Iris pigment epithelial cell (primary cell): ENCODE measurements around the gene CORO2A.

Experiments used
- DNase-seq: peaks from one replicate; pipeline ENCODE4 v3.0.0-alpha.2; 2011; ENCODE audit warnings: low read depth

Gene CORO2A

DNA sequence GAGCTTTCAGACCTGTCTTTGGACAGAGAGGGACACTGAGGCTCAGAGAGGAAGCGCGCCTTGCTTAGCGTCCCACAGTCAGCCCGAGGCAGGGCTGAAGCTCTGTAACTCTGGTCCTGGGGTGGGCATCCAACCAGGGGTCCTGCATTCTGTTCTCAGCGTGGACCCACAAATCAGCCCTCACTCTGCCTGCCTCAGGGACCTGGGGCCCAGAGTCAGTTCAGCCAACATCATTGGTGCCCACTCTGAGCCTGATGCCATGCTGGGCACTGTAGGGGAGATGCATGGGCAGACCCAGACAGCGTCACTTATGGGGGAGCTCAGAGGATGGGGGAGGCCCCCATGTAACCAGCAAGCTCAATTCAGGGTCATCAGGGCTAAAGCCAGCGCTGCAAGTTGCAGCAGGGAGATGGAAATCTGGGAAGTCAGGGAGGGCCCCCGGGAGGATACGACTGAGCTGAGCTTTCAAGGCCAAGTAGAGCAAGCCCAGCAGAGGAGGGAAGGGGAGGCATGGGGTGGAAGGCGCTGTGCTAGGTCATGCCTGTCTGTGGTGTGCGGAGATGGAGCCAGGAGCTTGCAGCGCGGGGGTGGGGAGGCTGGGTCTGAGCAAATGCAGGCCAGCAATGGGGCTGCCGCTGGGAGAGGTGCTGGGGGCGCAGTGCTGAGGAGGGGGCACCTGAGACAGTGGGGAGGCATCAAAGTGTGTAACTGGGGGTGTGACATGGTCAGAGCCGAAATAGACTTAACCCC, 21.1 kb downstream of the CORO2A start:
- DNase-seq, result no peak

DNA sequence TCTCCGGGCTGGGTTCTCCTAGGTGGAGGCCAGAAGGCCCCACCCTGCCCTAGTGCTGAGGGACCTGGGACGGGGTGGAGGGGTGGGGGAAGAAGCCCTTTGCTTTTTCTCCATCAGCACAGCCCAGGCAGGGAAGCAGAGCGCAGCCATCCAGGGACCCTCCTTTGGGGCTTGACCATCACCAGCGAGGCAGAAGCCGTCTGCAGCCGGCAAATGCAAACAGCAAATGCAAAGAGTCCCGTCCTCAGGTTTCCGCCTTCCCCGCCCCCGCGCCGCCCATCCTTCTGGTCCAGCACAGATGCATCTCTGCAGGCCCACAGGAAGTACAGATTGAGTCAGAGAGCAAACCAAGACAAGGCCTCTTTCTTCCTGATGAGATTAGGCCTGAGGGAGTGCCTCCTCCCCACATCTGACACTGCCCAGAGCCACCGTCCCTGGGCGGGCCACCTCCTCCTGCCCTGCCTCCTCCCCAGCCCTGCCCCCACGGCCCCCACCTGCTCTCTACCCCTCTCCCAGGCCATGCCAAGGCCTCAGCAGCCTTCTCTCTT, 23.4 kb downstream of the CORO2A start:
- DNase-seq, result peak; percentile 68

GRCh38 chr9:98168153-98168780, 24.2 kb downstream of the CORO2A start:
- no peak for DNase-seq

DNA sequence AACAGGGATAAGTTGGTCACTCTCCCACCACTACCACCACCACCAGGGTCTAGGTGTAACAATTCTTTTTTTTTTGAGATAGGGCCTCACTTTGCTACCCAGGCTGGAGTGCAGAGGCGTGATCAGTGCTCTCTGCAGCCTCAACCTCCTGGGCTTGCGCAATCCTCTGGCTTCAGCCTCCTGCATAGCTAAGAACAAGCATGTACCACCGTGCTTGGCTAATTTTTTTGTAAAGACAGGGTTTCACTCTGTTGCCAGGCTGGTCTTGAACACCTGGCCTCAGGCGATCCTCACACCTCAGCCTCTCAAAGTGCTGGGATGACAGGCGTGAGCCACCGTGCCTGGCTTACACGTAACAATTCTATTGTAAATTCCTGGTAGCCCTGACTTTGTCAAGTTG, 27.5 kb downstream of the CORO2A start:
- DNase-seq, result no peak

DNA sequence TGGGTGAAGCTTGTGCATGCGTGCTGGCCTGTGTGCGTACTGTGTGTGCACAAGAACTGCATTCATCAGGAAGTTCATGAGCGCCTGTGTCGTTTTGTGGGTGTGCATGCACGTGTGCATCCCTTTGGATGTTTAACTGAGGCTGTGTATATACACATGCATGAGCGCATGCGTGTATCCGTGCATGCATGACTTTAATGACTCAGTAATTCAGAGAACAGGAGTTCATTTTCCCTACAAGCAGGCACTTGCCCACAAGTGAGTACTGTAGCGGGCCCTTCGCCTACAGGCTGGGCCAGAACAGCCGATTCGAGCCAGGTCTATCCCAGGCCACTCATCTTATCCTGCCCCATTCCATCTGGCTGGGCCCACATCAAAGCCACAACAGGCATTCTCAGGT, 29.8 kb downstream of the CORO2A start:
- DNase-seq, result no peak

- DNase-seq, result no peak
These were observed 30.6 kb downstream of the CORO2A start for GRCh38 chr9:98161851-98162250.

- no peak for DNase-seq
These were observed 32.6 kb downstream of the CORO2A start for GRCh38 chr9:98159790-98160189.

- no peak for DNase-seq
These were observed 33.1 kb downstream of the CORO2A start for GRCh38 chr9:98159301-98159700.

DNA sequence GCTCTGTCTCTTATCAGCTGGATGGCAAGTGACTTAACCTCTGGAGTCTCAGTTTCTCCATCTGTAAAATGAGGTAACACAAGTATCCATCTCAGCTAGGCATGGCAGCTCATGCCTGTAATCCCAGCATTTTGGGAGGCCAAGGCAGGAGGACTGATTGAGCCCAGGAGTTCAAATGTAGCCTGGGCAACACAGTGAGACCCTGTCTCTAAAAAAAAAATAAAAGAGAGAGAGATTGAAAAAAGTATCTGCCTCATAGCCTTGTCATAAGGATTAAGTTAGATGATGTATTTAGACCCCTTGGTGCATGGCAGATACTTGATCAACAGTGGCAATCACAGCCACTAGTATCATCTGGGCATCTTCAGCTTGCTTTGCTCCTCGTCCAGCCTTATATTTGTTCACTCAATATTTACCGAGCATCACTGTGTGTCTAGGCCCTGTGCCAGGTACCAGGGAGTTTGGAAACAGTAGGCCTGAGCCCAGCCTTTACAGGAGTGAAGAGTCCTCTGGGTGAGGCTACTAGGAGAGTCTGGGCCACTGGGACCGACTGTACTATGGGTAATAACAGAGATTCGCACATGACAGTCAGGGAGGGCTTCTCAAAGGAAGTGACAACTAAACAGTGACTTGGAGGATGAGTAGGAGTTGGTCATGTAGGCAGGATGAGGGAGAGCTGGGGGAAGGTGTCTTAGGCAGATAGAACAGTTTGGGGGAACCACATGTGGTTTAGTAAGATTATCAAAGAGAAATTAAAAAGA, 34.2 kb downstream of the CORO2A start:
- no peak for DNase-seq

DNA sequence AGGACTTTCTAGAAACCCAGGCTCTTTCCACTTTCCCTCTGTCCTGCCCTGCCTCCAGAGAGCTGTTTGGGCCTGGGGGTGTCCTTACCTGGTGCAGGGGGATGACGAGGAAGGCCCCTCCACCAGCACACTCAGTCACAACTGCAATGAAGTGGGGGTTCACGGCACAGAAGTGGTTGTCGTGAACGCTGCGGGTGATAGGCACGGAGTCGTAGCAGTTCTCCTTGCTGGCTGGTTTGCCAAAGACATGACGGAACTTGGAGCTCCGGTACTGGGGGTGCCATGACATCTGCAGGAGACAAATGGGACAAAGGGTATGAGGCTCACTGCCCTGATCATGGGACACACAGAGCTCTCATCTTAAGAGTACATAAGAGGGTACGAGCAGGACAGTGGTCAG, 35.1 kb downstream of the CORO2A start:
- DNase-seq, result no peak

- DNase-seq, result no peak
These were observed 37.8 kb downstream of the CORO2A start for GRCh38 chr9:98154678-98155077.

DNA sequence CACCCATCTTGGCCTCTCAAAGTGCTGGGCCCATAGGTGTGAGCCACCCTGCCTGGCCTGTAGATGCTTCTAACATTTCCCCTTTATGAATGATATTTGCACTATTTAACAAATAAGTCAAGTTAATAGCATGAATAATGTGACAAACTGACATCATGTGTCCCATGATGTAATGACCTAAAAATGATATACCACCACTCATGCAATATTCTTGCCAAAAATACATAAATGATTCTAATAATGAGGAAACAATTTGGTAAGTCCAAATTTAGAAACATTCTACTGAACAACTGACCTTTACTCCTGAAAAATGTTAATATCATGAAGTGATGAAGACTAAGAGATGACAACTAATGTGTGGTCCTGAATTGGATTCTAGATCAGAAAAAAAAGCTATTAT, 39.9 kb downstream of the CORO2A start:
- DNase-seq, result no peak

DNA sequence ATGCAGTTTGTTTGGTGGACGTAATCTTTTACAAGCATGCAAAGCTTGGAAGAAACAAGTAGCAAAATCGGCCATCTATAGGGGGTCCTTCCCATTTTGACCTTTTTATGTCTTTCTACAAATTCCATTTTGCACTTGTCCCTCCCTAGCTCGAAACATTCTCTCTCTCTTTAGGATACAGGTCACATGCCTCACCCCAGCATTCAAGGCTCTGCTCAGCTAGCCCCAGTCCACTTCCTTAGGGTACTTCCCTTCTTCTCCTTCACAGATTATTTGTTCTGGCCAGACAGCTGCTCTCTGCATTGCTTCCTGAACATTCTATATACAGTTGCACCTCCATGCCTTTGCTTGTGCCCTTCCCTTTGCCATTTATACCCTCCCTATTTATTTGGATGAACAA, 41.7 kb downstream of the CORO2A start:
- DNase-seq, result no peak

GRCh38 chr9:98150164-98150563, 42.3 kb downstream of the CORO2A start:
- no peak for DNase-seq

DNA sequence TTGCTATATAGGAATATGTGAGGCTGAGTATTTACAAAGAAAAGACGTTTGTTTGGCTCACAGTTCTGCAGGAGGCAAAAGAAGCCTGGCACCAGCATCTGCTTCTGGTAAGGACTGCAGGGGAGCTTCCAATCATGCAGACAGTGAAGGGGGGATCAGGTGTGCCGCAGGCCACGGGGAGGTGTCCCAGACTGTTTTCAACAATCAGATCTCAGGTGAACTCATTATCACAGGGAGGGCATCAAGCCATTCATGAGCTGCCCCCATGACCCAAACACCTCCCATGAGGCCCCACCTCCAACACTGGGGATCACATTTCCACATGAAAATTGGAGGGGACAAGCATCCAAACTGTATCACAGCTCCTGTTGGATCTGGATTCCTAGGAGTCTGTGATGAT, 43.0 kb downstream of the CORO2A start:
- DNase-seq, result no peak

- DNase-seq, result no peak
These were observed 44.0 kb downstream of the CORO2A start for GRCh38 chr9:98148486-98148885.

GRCh38 chr9:98147582-98147981, 44.9 kb downstream of the CORO2A start:
- no peak for DNase-seq

DNA sequence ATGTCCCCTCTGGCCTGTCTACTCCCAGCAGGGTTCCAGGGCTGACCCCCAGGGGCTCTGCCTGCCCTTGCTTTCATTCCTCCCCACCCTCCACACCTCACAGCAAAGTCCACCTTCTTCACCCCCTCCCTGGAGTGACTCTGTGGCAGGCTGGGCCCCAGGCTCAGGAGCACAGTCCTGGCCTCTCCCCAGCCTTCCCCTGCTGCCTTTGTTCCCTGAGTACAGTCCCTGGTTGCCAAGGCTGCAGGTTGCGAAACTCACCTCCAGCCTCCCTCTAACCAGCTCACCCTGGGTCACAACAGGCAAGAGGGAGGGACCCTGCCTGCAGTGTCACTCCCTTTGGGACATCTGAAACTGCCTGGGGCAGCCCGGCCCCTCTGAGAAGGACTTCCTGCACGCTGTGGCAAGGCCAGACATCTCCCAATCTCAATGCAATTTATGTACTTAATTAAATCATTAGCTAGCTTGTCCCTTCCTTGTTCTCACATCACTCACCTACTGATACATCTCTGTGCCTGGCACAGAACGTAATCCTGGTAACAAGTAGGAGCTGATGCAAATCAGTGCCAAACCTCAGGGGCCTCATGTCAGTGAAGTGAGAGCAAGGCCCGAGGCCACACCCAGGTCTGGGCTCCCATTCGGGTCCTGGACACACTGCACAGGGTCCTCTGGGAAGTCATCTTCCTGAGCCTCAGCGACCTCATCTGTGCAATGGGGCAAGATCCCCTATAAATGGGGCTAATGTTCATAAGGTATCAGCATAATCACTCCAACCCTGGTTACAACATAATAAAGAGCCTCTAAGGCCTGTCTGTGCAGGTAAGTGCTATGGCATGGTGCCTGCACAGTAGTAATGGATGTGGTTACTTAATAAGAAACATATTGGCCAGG, 46.1 kb downstream of the CORO2A start:
- peak; percentile 62 for DNase-seq

DNA sequence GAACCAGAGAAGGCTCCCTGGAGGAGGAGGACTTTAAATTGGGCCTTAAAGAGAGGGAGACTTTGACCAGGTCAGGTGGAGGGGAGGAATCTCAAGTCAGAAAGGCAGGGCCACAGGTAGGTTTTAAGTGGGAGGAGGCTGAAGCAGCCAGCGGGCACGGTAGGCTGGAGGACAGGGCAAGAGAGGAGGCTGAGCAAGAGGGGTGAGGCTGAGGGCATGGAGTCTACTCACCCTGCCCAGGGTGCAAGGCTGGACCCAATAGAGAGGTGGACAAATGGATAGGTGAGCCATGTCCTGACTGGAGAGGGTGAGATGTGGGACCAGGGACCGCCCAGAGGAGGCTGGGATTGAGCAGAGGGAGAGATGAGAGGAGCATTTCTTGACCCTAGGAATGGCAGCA, 47.8 kb downstream of the CORO2A start:
- DNase-seq, result no peak

DNA sequence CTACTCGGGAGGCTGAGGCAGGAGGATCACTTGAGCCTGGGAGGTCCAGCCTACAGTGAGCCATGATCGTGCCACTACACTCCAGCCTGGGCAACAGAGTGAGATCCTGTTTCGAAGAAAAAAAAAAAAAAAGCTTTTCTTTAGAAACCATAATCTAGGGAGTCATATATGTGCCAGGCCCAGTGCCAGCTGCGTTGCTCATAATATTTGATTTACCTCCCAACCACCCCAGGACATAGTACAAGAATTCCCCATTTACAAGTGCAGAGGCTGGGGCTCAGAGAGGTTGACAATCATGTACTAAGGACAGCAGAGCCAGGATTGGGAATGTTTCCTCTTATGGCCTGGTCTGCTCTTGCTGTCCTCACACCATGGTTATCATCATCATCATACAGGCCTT, 48.4 kb downstream of the CORO2A start:
- no peak for DNase-seq

DNA sequence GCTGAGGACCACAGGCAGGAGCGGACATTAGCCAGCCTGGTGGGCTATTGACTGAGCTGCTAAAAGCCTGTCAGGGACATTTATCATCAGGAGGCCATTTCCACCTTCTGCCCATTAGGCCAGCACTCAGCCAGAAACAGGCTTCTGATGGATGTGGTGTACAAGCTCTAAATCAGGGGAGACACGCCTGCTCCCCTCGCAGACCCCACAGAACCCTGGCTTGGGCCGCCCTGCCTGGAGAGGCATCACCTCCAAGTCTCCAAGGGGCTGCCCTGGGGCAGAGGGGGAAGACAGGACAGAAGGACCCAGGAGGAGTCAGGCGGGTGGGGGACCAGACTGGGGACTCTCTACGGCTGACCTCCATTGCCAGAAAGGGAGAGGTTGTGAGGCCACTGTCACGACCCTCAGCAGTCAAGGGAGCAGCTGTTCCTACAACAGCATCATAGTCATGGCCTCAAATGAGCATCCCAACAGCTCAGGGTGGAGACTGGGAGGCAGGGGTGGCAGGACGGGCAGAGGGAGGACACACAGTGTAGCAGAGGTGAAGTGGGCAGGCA, 49.4 kb downstream of the CORO2A start:
- no peak for DNase-seq
